HL-60 (cell line): ENCODE data around the gene RPS6KA6.

ENCODE experiments used
- DNase-seq, 2 experiments: peaks; one replicate each; pipeline ENCODE4 v3.0.0-alpha.2; 2010 to 2020; ENCODE audit warnings: low read depth in 1 of 2, low spot score in 1 of 2
- H3K27ac ChIP-seq: fragments of 250-450 bp; sonication (Bioruptor Pico); replicated peaks from 2 replicates; pipeline ENCODE4 v1.5.1; 2020; ENCODE audit warnings: mild to moderate bottlenecking, moderate library complexity
- H3K27me3 ChIP-seq: fragments of 250-450 bp; sonication (Bioruptor Pico); 2 replicates; pipeline ENCODE4 v1.5.1; 2021; ENCODE audit warnings: mild to moderate bottlenecking, moderate library complexity; ENCODE audit not compliant: insufficient read depth, poor library complexity, severe bottlenecking
- H3K4me3 ChIP-seq: replicated peaks from 2 replicates; pipeline ENCODE4 v1.5.1; 2011; ENCODE audit warnings: mild to moderate bottlenecking, control low read depth, low read length; ENCODE audit not compliant: insufficient read depth
- GABPA ChIP-seq: IDR thresholded peaks from 2 replicates; pipeline ENCODE4 v1.6.1; 2012; ENCODE audit warnings: low read depth
- POLR2AphosphoS5 ChIP-seq: IDR thresholded peaks from 2 replicates; pipeline ENCODE4 v1.6.1; 2012; ENCODE audit warnings: low read depth
- SPI1 ChIP-seq: IDR thresholded peaks from 2 replicates; pipeline ENCODE4 v1.6.1; 2012; ENCODE audit warnings: low read depth, mild to moderate bottlenecking, borderline replicate concordance
- TF ChIP-seq, protein P1 (sequence below): IDR thresholded peaks from one replicate; pipeline ENCODE4 v1.5.1; 2011; ENCODE audit warnings: low read length, control low read depth, inconsistent platforms; ENCODE audit not compliant: insufficient read depth
- TF ChIP-seq, protein P2 (sequence below): IDR thresholded peaks from 2 replicates; pipeline ENCODE4 v1.6.1; 2012; ENCODE audit warnings: low read depth; ENCODE audit not compliant: insufficient replicate concordance

The RPS6KA6 gene

DNA sequence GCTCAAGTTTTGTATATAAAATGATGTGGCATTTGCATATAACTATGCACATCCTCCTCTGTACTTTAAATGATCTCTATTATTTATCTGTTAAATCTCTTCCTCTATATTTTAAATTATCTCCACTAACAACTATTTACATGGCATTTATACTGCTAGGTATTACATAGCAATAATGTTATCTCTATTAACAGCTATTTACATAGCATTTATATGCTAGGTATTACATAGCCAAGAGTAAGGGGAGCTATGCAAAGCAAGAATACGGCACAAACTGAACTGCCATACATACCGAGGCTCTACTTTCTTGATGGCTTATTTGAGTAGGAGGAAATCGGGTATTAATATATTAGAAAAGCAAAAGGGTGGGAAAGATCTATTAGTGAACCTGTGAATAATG is 12.7 kb downstream of the RPS6KA6 start:
- Histone ChIP-seq H3K4me3 (no peak overlapping the region), H3K27ac (no peak overlapping the region), H3K27me3 (no peaks in the 10 kb centered on the region)
- no peak for DNase-seq
- TF ChIP-seq POLR2AphosphoS5 (no peak), SPI1 (no peak), GABPA (no peak)
- TF ChIP-seq, protein P1, sequence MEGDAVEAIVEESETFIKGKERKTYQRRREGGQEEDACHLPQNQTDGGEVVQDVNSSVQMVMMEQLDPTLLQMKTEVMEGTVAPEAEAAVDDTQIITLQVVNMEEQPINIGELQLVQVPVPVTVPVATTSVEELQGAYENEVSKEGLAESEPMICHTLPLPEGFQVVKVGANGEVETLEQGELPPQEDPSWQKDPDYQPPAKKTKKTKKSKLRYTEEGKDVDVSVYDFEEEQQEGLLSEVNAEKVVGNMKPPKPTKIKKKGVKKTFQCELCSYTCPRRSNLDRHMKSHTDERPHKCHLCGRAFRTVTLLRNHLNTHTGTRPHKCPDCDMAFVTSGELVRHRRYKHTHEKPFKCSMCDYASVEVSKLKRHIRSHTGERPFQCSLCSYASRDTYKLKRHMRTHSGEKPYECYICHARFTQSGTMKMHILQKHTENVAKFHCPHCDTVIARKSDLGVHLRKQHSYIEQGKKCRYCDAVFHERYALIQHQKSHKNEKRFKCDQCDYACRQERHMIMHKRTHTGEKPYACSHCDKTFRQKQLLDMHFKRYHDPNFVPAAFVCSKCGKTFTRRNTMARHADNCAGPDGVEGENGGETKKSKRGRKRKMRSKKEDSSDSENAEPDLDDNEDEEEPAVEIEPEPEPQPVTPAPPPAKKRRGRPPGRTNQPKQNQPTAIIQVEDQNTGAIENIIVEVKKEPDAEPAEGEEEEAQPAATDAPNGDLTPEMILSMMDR: no peak
- TF ChIP-seq, protein P2, sequence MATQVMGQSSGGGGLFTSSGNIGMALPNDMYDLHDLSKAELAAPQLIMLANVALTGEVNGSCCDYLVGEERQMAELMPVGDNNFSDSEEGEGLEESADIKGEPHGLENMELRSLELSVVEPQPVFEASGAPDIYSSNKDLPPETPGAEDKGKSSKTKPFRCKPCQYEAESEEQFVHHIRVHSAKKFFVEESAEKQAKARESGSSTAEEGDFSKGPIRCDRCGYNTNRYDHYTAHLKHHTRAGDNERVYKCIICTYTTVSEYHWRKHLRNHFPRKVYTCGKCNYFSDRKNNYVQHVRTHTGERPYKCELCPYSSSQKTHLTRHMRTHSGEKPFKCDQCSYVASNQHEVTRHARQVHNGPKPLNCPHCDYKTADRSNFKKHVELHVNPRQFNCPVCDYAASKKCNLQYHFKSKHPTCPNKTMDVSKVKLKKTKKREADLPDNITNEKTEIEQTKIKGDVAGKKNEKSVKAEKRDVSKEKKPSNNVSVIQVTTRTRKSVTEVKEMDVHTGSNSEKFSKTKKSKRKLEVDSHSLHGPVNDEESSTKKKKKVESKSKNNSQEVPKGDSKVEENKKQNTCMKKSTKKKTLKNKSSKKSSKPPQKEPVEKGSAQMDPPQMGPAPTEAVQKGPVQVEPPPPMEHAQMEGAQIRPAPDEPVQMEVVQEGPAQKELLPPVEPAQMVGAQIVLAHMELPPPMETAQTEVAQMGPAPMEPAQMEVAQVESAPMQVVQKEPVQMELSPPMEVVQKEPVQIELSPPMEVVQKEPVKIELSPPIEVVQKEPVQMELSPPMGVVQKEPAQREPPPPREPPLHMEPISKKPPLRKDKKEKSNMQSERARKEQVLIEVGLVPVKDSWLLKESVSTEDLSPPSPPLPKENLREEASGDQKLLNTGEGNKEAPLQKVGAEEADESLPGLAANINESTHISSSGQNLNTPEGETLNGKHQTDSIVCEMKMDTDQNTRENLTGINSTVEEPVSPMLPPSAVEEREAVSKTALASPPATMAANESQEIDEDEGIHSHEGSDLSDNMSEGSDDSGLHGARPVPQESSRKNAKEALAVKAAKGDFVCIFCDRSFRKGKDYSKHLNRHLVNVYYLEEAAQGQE: no peak

DNA sequence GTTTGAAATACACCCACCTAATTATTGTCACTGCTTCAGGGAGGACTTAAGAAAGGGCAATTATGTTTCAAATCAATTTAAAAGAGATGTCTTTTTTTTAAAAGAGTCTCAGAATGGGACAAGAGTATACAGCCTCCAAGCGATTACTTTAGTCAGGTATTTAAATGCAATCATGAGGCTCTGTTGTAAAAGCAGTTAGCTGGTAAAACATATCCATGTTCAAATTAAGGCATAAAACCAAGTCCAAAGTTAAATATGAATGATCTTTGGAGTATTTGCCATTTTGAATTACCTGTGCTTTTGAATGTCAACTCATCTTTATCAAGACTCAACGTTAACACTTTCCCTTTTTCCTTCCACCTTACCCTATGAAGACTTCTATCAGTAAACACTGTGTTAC is 13.7 kb downstream of the RPS6KA6 start:
- no peaks in the 10 kb centered on the region for H3K27me3 ChIP-seq
- TF ChIP-seq, protein P2: no peak
- TF ChIP-seq POLR2AphosphoS5 (no peak), SPI1 (no peak), GABPA (no peak)
- TF ChIP-seq, protein P1: no peak
- DNase-seq: no peak
- no peak overlapping the region for H3K4me3 ChIP-seq
- H3K27ac ChIP-seq: no peak overlapping the region

DNA sequence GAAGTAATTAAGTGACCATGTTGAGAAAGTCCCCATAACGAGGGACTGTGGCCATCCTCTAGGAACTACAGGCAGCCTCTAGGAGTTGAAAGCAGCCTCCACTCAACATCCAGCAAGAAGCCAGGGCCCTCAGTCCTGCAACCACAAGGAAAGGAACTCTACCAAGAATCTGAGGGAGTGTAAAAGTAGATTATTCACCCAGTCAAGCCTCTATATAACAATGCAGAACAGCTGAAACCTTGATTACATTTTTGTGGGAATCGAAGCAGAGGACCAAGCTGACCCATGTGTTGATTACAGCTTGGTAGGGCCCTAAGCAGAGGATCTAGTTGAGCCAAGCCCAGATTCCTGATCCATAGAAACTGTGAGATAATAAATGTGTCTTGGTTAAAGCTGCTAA is 17.1 kb downstream of the RPS6KA6 start:
- no peaks in the 10 kb centered on the region for H3K27me3 ChIP-seq
- no peak for TF ChIP-seq GABPA
- TF ChIP-seq, protein P2: no peak
- no peak for TF ChIP-seq POLR2AphosphoS5
- TF ChIP-seq, protein P1: no peak
- no peak for TF ChIP-seq SPI1
- no peak overlapping the region for H3K27ac ChIP-seq
- DNase-seq: no peak
- H3K4me3 ChIP-seq: no peak overlapping the region
